ENCODE measurements around the gene ARMC8. TPM values are rescaled to one million over a fixed set of nuclear protein-coding genes. Genes with fewer than 3 reads are reported as not detected.

ARMC8 gene
- total RNA-seq, 1 donor from 2014 or later, result 80.3 TPM

GRCh38 chr3:138260611-138261010 lies 73.5 kb downstream of the ARMC8 start:
- Histone ChIP-seq H3K4me2 (no peak overlapping the region), H3K27ac (no peak overlapping the region)

DNA sequence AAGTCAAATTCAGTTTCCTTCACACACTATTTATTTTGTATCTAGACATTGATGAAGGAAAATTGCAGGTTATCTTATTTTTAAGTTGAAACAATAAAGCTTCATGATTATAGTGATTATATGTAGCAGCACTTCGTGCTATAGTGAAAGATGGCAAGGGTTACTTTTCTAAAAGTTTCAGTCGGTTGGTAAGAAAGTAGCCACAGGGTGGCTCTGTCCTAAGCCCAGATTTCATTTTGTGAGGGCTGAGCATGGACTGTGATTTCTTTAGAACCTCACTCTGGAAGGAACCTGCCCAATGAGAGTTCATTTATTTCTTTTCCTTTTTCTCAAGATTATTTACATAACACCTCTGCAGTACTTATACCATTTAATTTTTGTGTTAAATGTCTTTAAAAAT lies 76.0 kb downstream of the ARMC8 start:
- Mint-ChIP-seq H3K27me3 (ENCODE audit: insufficient read depth, low read depth) (no peaks in the 10 kb centered on the region), H3K36me3 (peaks cover 9% of the 10 kb centered on the region), H3K4me1 (no peaks in the 10 kb centered on the region), H3K9me3 (no peaks in the 10 kb centered on the region), H3K27ac (no peak overlapping the region), H3K4me3 (no peak overlapping the region)
- no peak overlapping the region for H3K4me3 ChIP-seq
- no peaks in the 10 kb centered on the region for H3K79me2 ChIP-seq (ENCODE audit: low read depth)
- H3K4me2 ChIP-seq, result no peak overlapping the region
- H4K20me1 ChIP-seq (ENCODE audit: low read depth), result no peaks in the 10 kb centered on the region
- no peaks in the 10 kb centered on the region for H3K4me1 ChIP-seq
- H3K27me3 ChIP-seq, result no peaks in the 10 kb centered on the region
- H3K9me3 ChIP-seq (ENCODE audit: low read depth), result no peaks in the 10 kb centered on the region
- H3K36me3 ChIP-seq, result no peaks in the 10 kb centered on the region
- H2AFZ ChIP-seq (replicated peaks), result no peak overlapping the region
- peak; percentile 11 for DNase-seq (ENCODE audit: low spot score)
- H3F3A ChIP-seq (ENCODE audit: low read depth), result no peaks in the 10 kb centered on the region
- H3K9ac ChIP-seq, result no peak overlapping the region
- no peak for TF ChIP-seq EZH2 (IDR thresholded peaks at IDR 0.05)
- peak; percentile 27 for TF ChIP-seq CTCF (IDR thresholded peaks at IDR 0.05)
- no peak for TF ChIP-seq EZH2phosphoT487 (IDR thresholded peaks at IDR 0.05)
- H3K27ac ChIP-seq, result no peak overlapping the region

More at GRCh38 chr3:138260611-138261010, 73.5 kb downstream of the ARMC8 start:
- H3K9ac ChIP-seq, result no peak overlapping the region
- Mint-ChIP-seq H3K27ac (no peak overlapping the region), H3K9me3 (no peaks in the 10 kb centered on the region), H3K27me3 (ENCODE audit: insufficient read depth, low read depth) (no peaks in the 10 kb centered on the region), H3K4me1 (no peaks in the 10 kb centered on the region), H3K36me3 (peaks cover 7% of the 10 kb centered on the region), H3K4me3 (no peak overlapping the region)
- no peaks in the 10 kb centered on the region for H3K4me1 ChIP-seq
- no peak overlapping the region for H3K4me3 ChIP-seq
- TF ChIP-seq EZH2phosphoT487 (IDR thresholded peaks at IDR 0.05) (no peak), EZH2 (IDR thresholded peaks at IDR 0.05) (no peak), CTCF (IDR thresholded peaks at IDR 0.05) (no peak)
- no peaks in the 10 kb centered on the region for H3K79me2 ChIP-seq (ENCODE audit: low read depth)
- H3K36me3 ChIP-seq, result no peaks in the 10 kb centered on the region
- H3F3A ChIP-seq (ENCODE audit: low read depth), result no peaks in the 10 kb centered on the region
- H2AFZ ChIP-seq (replicated peaks), result no peak overlapping the region
- H3K27me3 ChIP-seq, result no peaks in the 10 kb centered on the region
- H4K20me1 ChIP-seq (ENCODE audit: low read depth), result no peaks in the 10 kb centered on the region
- DNase-seq (ENCODE audit: low spot score), result no peak
- H3K9me3 ChIP-seq (ENCODE audit: low read depth), result no peaks in the 10 kb centered on the region

- peaks cover 9% of the 10 kb centered on the region for H3K36me3 ChIP-seq
Observed at GRCh38 chr3:138265745-138266144, 78.6 kb downstream of the ARMC8 start.

More at GRCh38 chr3:138265745-138266144, 78.6 kb downstream of the ARMC8 start:
- H3K4me1 Mint-ChIP-seq, result no peaks in the 10 kb centered on the region
- Histone ChIP-seq H3K4me3 (no peak overlapping the region), H2AFZ (replicated peaks) (no peak overlapping the region), H3K27ac (no peak overlapping the region), H3K4me1 (no peaks in the 10 kb centered on the region), H3K4me2 (no peak overlapping the region), H4K20me1 (ENCODE audit: low read depth) (no peaks in the 10 kb centered on the region), H3F3A (ENCODE audit: low read depth) (peaks cover 6% of the 10 kb centered on the region), H3K27me3 (no peaks in the 10 kb centered on the region), H3K79me2 (ENCODE audit: low read depth) (no peaks in the 10 kb centered on the region), H3K9ac (no peak overlapping the region), H3K9me3 (ENCODE audit: low read depth) (no peaks in the 10 kb centered on the region)
- peaks cover 11% of the 10 kb centered on the region for H3K36me3 Mint-ChIP-seq
- H3K27ac Mint-ChIP-seq, result no peak overlapping the region
- H3K9me3 Mint-ChIP-seq, result no peaks in the 10 kb centered on the region
- no peak overlapping the region for H3K4me3 Mint-ChIP-seq
- TF ChIP-seq EZH2 (IDR thresholded peaks at IDR 0.05), result no peak
- TF ChIP-seq CTCF (IDR thresholded peaks at IDR 0.05), result no peak
- no peak for TF ChIP-seq EZH2phosphoT487 (IDR thresholded peaks at IDR 0.05)
- H3K27me3 Mint-ChIP-seq (ENCODE audit: insufficient read depth, low read depth), result no peaks in the 10 kb centered on the region
- no peak for DNase-seq (ENCODE audit: low spot score)

Data from neural progenitor cell (in vitro differentiated cells).